Lower lobe of right lung (tissue), 2 donors: ENCODE results near the gene ABLIM1. TPM values are rescaled to one million over a fixed set of nuclear protein-coding genes. Genes with fewer than 3 reads are reported as not detected.
A peak's percentile ranks its signal among the peaks of the same experiment; 100 is the strongest.

ENCODE experiments used
- ATAC-seq, 2 donors: fragments of 200-7000 bp; cut with Tn5 transposase; one replicate each; pipeline ENCODE4 v1.9.1; 2020 to 2022; ENCODE audit warnings: mild to moderate bottlenecking in 2 of 2, moderate library complexity in 2 of 2
- DNase-seq: peaks from one replicate; pipeline ENCODE4 v3.0.0-alpha.2; 2020
- H3K27ac ChIP-seq: fragments of 200-600 bp; one replicate; pipeline ENCODE4 v1.8.0; 2022
- H3K27me3 ChIP-seq: fragments of 200-600 bp; one replicate; pipeline ENCODE4 v1.8.0; 2022; ENCODE audit warnings: low read depth
- H3K36me3 ChIP-seq: fragments of 200-600 bp; one replicate; pipeline ENCODE4 v1.8.0; 2022; ENCODE audit warnings: mild to moderate bottlenecking
- H3K4me1 ChIP-seq: fragments of 200-600 bp; one replicate; pipeline ENCODE4 v1.8.0; 2022
- H3K4me3 ChIP-seq: fragments of 200-600 bp; one replicate; pipeline ENCODE4 v1.8.0; 2022; ENCODE audit warnings: mild to moderate bottlenecking
- H3K9me3 ChIP-seq: fragments of 200-600 bp; one replicate; pipeline ENCODE4 v1.8.0; 2022
- intact Hi-C: fragments of 100-400 bp; cut with DNase I; formaldehyde crosslinking; loops from one replicate; pipeline ENCODE4 v1.11.0; 2022
- total RNA-seq: library from RNA; stranded (reverse); fragmentation: NEBNext Ultra II Directional; extraction: Animal tissue kit (Norgen Biotek cat#: 25700); gene quantifications from one replicate; pipeline ENCODE4 v1.2.1, GENCODE V29; 2021
- TF ChIP-seq, protein P1 (sequence below): fragments of 200-600 bp; IDR thresholded peaks from one replicate; pipeline ENCODE4 v1.8.0; 2022; ENCODE audit warnings: antibody characterized with exemption, mild to moderate bottlenecking
- donor health status: DM: no; HTN: yes; CAD: no; lungs with severe emphysema.

ABLIM1 gene
- total RNA-seq, 1 donor from 2014 or later = 106 TPM

DNA sequence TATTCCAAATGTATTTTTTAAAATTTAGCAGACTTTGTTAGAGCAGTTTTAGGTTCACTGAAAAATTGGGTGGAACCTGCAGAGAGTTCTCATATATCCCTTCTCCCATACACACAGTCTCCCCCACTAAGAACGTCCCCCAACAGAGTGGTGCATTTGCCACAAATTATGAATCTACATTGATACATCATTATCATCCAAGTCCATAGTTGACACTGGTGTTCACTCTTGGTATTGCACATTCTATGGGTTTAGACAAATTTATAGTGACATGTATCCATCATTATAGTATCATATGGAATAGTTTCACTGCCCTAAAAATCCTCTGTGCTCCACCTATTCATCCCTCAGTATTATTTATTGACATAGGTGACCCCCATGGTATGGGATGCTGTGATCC is 156.4 kb downstream of the ABLIM1 start:
- Histone ChIP-seq H3K4me1 (peaks cover 22% of the 10 kb centered on the region), H3K9me3 (no peaks in the 10 kb centered on the region), H3K4me3 (no peak overlapping the region), H3K27ac (no peak overlapping the region), H3K36me3 (no peaks in the 10 kb centered on the region), H3K27me3 (no peaks in the 10 kb centered on the region)
- DNase-seq (no peak), ATAC-seq (no peak)
- TF ChIP-seq, protein P1, sequence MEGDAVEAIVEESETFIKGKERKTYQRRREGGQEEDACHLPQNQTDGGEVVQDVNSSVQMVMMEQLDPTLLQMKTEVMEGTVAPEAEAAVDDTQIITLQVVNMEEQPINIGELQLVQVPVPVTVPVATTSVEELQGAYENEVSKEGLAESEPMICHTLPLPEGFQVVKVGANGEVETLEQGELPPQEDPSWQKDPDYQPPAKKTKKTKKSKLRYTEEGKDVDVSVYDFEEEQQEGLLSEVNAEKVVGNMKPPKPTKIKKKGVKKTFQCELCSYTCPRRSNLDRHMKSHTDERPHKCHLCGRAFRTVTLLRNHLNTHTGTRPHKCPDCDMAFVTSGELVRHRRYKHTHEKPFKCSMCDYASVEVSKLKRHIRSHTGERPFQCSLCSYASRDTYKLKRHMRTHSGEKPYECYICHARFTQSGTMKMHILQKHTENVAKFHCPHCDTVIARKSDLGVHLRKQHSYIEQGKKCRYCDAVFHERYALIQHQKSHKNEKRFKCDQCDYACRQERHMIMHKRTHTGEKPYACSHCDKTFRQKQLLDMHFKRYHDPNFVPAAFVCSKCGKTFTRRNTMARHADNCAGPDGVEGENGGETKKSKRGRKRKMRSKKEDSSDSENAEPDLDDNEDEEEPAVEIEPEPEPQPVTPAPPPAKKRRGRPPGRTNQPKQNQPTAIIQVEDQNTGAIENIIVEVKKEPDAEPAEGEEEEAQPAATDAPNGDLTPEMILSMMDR = no peak
- intact Hi-C loops = no loop called here

GRCh38 chr10:114500643-114501042 is 157.4 kb downstream of the ABLIM1 start:
- H3K4me3 ChIP-seq = no peak overlapping the region
- no peak for ATAC-seq
- no peaks in the 10 kb centered on the region for H3K27me3 ChIP-seq
- peaks cover 11% of the 10 kb centered on the region for H3K4me1 ChIP-seq
- TF ChIP-seq, protein P1 = no peak
- intact Hi-C loops = no loop called here
- no peaks in the 10 kb centered on the region for H3K9me3 ChIP-seq
- peaks cover 4% of the 10 kb centered on the region for H3K36me3 ChIP-seq
- no peak for DNase-seq
- H3K27ac ChIP-seq = no peak overlapping the region

- Histone ChIP-seq H3K9me3 (no peaks in the 10 kb centered on the region), H3K4me3 (no peak overlapping the region), H3K27ac (no peak overlapping the region), H3K4me1 (peaks cover 2% of the 10 kb centered on the region), H3K27me3 (no peaks in the 10 kb centered on the region), H3K36me3 (peaks cover 13% of the 10 kb centered on the region)
- peak; percentile 35 to 36 for ATAC-seq
- no peak for DNase-seq
- intact Hi-C loops = no loop called here
- TF ChIP-seq, protein P1 = no peak
Measured at GRCh38 chr10:114499630-114500190, 158.4 kb downstream of the ABLIM1 start.

GRCh38 chr10:114499116-114499515 is 159.0 kb downstream of the ABLIM1 start:
- Histone ChIP-seq H3K27me3 (no peaks in the 10 kb centered on the region), H3K4me3 (no peak overlapping the region), H3K9me3 (no peaks in the 10 kb centered on the region), H3K27ac (no peak overlapping the region), H3K4me1 (no peaks in the 10 kb centered on the region), H3K36me3 (peaks cover 14% of the 10 kb centered on the region)
- intact Hi-C loops = no loop called here
- TF ChIP-seq, protein P1 = no peak
- no peak for DNase-seq
- ATAC-seq = no peak

DNA sequence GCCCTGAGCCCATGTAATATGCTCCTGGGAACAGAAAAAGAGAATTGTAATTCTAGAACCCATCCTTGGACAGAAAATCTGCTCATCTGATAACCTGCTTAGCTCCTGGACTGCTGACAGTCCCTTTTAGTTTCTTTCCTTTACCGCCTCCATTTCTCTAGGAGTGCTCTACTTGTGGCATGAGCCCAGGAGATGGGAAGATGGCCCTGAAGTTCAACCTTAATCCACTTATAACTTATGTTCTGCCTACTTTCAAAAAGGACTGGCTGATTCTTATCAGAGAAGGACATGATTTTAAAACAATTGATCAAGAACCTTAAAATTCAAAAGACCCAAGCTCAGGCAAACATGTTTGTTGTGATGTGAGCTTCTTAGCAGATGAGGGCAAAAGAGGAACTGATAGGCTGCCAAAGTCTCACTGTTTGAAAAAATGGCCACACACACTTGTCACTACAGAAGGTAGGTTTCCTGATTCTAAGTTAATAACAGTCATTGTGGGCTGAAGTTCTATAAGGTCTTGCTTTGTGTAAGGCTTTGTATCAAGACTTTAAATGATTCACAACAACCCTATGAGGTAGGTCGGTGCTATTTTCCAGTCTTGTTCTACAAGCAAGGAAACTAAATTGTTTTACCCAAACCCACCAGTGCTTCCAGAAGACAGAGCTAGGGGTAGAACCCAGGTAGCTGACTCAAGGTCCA is 159.5 kb downstream of the ABLIM1 start:
- intact Hi-C loops = no loop called here
- Histone ChIP-seq H3K4me1 (no peaks in the 10 kb centered on the region), H3K36me3 (peaks cover 14% of the 10 kb centered on the region), H3K27ac (no peak overlapping the region), H3K27me3 (no peaks in the 10 kb centered on the region), H3K9me3 (no peaks in the 10 kb centered on the region), H3K4me3 (no peak overlapping the region)
- DNase-seq (no peak), ATAC-seq (no peak)
- TF ChIP-seq, protein P1 = no peak
